Nephron (organoid): Measurements from ENCODE around the gene CPXM2.

Source experiments
- H3K27ac Mint-ChIP-seq, 3 experiments: 2 replicates each; pipeline ENCODE4 v1.8.0; 2020; ENCODE audit warnings: mixed read lengths in 3 of 3, mild to moderate bottlenecking in 2 of 3, moderate library complexity in 1 of 3
- H3K27me3 Mint-ChIP-seq: 2 replicates; pipeline ENCODE4 v1.8.0; 2021; ENCODE audit warnings: low read depth, mild to moderate bottlenecking, moderate library complexity, mixed read lengths
- H3K36me3 Mint-ChIP-seq: 2 replicates; pipeline ENCODE4 v1.8.0; 2020; ENCODE audit warnings: low read depth, mixed read lengths
- H3K4me1 Mint-ChIP-seq: 2 replicates; pipeline ENCODE4 v1.8.0; 2020; ENCODE audit warnings: mixed read lengths
- H3K4me3 Mint-ChIP-seq, 3 experiments: 2 replicates each; pipeline ENCODE4 v1.8.0; 2020; ENCODE audit warnings: mild to moderate bottlenecking in 3 of 3, mixed read lengths in 3 of 3, moderate library complexity in 2 of 3
- H3K9me3 Mint-ChIP-seq: 2 replicates; pipeline ENCODE4 v1.8.0; 2020; ENCODE audit warnings: mixed read lengths
- CTCF ChIP-seq, 3 experiments: fragments of 200-600 bp; sonication (generic); IDR thresholded peaks; one replicate each; pipeline ENCODE4 v1.5.0; 2021; ENCODE audit warnings: antibody characterized with exemption in 3 of 3; ENCODE audit not compliant: unreplicated experiment in 3 of 3

Gene CPXM2

GRCh38 chr10:123884351-123884906 is 7.2 kb downstream of the CPXM2 start:
- no peak overlapping the region for H3K27ac Mint-ChIP-seq
- H3K36me3 Mint-ChIP-seq, result no peaks in the 10 kb centered on the region
- H3K4me3 Mint-ChIP-seq, result no peak overlapping the region
- no peaks in the 10 kb centered on the region for H3K4me1 Mint-ChIP-seq
- H3K27me3 Mint-ChIP-seq, result peaks cover 41% of the 10 kb centered on the region
- H3K9me3 Mint-ChIP-seq, result no peaks in the 10 kb centered on the region
- TF ChIP-seq CTCF (IDR thresholded peaks at IDR 0.05; ENCODE audit: unreplicated experiment in 3 of 3), result no peak

- no peak overlapping the region for H3K4me3 Mint-ChIP-seq
- no peaks in the 10 kb centered on the region for H3K36me3 Mint-ChIP-seq
- H3K27ac Mint-ChIP-seq, result no peak overlapping the region
- H3K4me1 Mint-ChIP-seq, result no peaks in the 10 kb centered on the region
- TF ChIP-seq CTCF (IDR thresholded peaks at IDR 0.05; ENCODE audit: unreplicated experiment in 3 of 3), result no peak
- H3K9me3 Mint-ChIP-seq, result no peaks in the 10 kb centered on the region
- peaks cover 35% of the 10 kb centered on the region for H3K27me3 Mint-ChIP-seq
Measured at GRCh38 chr10:123883673-123884320, 7.8 kb downstream of the CPXM2 start.

GRCh38 chr10:123882681-123883445 is 8.7 kb downstream of the CPXM2 start:
- no peaks in the 10 kb centered on the region for H3K36me3 Mint-ChIP-seq
- no peaks in the 10 kb centered on the region for H3K9me3 Mint-ChIP-seq
- no peak overlapping the region for H3K27ac Mint-ChIP-seq
- H3K4me3 Mint-ChIP-seq, result no peak overlapping the region
- peaks cover 27% of the 10 kb centered on the region for H3K27me3 Mint-ChIP-seq
- TF ChIP-seq CTCF (IDR thresholded peaks at IDR 0.05; ENCODE audit: unreplicated experiment in 3 of 3), result no peak
- H3K4me1 Mint-ChIP-seq, result no peaks in the 10 kb centered on the region

GRCh38 chr10:123882177-123882576 is 9.4 kb downstream of the CPXM2 start:
- no peak for TF ChIP-seq CTCF (IDR thresholded peaks at IDR 0.05; ENCODE audit: unreplicated experiment in 3 of 3)
- Mint-ChIP-seq H3K9me3 (no peaks in the 10 kb centered on the region), H3K4me3 (no peak overlapping the region), H3K27me3 (peaks cover 22% of the 10 kb centered on the region), H3K27ac (no peak overlapping the region), H3K4me1 (no peaks in the 10 kb centered on the region), H3K36me3 (no peaks in the 10 kb centered on the region)

- H3K4me3 Mint-ChIP-seq, result no peak overlapping the region
- no peaks in the 10 kb centered on the region for H3K36me3 Mint-ChIP-seq
- H3K27ac Mint-ChIP-seq, result no peak overlapping the region
- no peak for TF ChIP-seq CTCF (IDR thresholded peaks at IDR 0.05; ENCODE audit: unreplicated experiment in 3 of 3)
- H3K9me3 Mint-ChIP-seq, result peaks cover 3% of the 10 kb centered on the region
- H3K27me3 Mint-ChIP-seq, result peaks cover 19% of the 10 kb centered on the region
- H3K4me1 Mint-ChIP-seq, result no peaks in the 10 kb centered on the region
Measured at GRCh38 chr10:123879606-123880257, 11.9 kb downstream of the CPXM2 start.
